ENCODE results near the gene TUBA3E. TPM values are rescaled to one million over a fixed set of nuclear protein-coding genes. Genes with fewer than 3 reads are reported as not detected.
"Not testable (repeated sequence)": the region's sequence is repeated elsewhere in the genome, so short reads cannot be mapped to it uniquely, and the experiment has no call there.

TUBA3E gene
- total and polyA plus RNA-seq, 2 of the 8 experiments (the other 6 are each of a cell fraction or from before 2014, with no cell fraction given) = not detected

DNA sequence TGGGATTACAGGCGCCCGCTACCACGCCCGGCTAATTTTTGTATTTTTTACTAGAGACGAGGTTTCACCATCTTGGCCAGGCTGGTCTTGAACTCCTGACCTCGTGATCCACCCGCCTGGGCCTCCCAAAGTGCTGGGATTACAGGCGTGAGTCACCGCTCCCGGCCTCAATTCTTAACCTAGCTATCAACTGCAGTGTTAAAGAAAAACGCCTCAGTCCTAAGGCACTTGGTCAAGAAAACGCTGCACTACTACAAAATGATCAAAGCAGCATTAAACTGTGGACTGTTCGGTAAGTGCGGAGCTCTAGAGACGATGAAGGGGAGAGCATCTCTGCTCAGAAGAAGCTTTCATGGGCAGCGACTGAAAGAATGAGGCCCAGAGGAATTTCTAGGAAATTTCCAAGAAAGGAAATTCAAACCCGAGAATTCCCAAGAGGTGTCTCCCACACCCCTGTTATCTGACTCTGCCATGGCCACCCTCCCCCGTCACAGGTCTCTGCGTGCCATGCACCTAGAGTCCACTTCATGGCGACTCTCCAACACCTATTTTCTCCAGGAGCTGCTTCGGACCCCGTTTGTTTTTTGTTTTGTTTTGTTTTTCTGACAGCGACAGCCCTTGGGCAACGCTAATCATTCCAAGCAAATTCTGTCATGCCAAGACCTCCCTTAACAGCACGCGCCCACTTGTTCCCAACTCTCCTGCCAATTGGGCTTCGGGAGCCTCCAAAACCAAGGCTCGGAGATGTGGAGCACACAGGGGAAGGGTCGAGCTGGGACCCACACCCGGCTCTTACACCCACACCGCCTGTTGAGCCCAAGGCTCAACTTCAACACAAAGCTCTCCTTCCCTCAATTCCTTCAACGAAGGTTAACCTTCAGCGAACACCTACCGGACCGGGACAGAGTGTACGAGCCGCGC, 17.6 kb downstream of the TUBA3E start:
- not testable (repeated sequence) for H3K9me3 ChIP-seq (ENCODE audit: insufficient read depth in 2 of 2, low read depth in 1 of 2, low read length in 1 of 2)
- POLR2A ChIA-PET (ENCODE audit: partially characterized antibody) = interaction anchor here (0.9 to 3.5 kb wide), 11 partner anchors 10 to 175 kb away, joined by 3 to 23 read pairs (median 4); partner anchors contain the start of genes CCDC74B, IMP4 and PTPN18

More for the DNA sequence above, 17.6 kb downstream of the TUBA3E start:
- not testable (repeated sequence) for H3K14ac ChIP-seq (ENCODE audit: insufficient read length); H2BK20ac ChIP-seq (ENCODE audit: low read length); H4K91ac ChIP-seq (replicated peaks; ENCODE audit: insufficient read length, low read length); H3K23ac ChIP-seq (ENCODE audit: insufficient read length); DNase-seq (ENCODE audit: low read depth in 1 of 2, low spot score in 2 of 2); H2BK15ac ChIP-seq (ENCODE audit: low read length); H3K4me1 ChIP-seq (replicated peaks in 1 of 4; ENCODE audit: control insufficient read depth in 3 of 4, insufficient read depth in 4 of 4, low read length in 3 of 4); FAIRE-seq; H3K27me3 ChIP-seq (replicated peaks in 1 of 4; ENCODE audit: control insufficient read depth in 3 of 4, extremely low read depth in 1 of 4, insufficient read depth in 3 of 4, low read length in 3 of 4); H4K20me1 ChIP-seq (replicated peaks in 1 of 2; ENCODE audit: control insufficient read depth in 1 of 2, insufficient read depth in 2 of 2, low read length in 2 of 2); H2BK120ac ChIP-seq (replicated peaks; ENCODE audit: low read depth, low read length); H3K23me2 ChIP-seq (ENCODE audit: low read depth, low read length); H3K79me1 ChIP-seq (ENCODE audit: low read depth, low read length); H2AFZ ChIP-seq (ENCODE audit: low read length); H3K4ac ChIP-seq (replicated peaks; ENCODE audit: insufficient read length, low read depth, low read length)
- peak overlapping the region; percentile 48; the same call in 1 of the 2 replicates for H3K18ac ChIP-seq (ENCODE audit: extremely low read depth, low read length)
- 0 out of 2 replicates have a peak overlapping the region, but pooled peaks have one; percentile 50 for H2BK12ac ChIP-seq (ENCODE audit: low read depth, low read length)
- peak overlapping the region; percentile 91 for H3K27ac ChIP-seq (ENCODE audit: low read depth, low read length)
- peak overlapping the region; percentile 78 to 90 for H3K4me2 ChIP-seq (ENCODE audit: insufficient read depth in 1 of 2, low read depth in 2 of 2, low read length in 2 of 2)
- 30% methylated on average over 38 of the region's 38 CpGs; no CpG with 5 or more reads in 1 of the 2 experiments for WGBS, 2 experiments (ENCODE audit: extremely low coverage in 1 of 2, insufficient coverage in 1 of 2, insufficient read length in 1 of 2, insufficient replicate concordance in 2 of 2, low coverage in 1 of 2, low lambda C conversion rate in 2 of 2, missing lambda C conversion rate in 1 of 2)
- peak overlapping the region; percentile 51 for H4K5ac ChIP-seq (ENCODE audit: insufficient read length, low read depth, low read length)
- H3K4me3 ChIP-seq (ENCODE audit: extremely low read depth in 1 of 4, insufficient read depth in 2 of 4, low read depth in 3 of 4, low read length in 4 of 4) = peak overlapping the region; percentile 88 to 99 (median 98)
- peak overlapping the region; percentile 100 for H4K8ac ChIP-seq (ENCODE audit: extremely low read depth, insufficient read depth, low read length)
- H3K9ac ChIP-seq (replicated peaks in 1 of 4; ENCODE audit: extremely low read depth in 1 of 4, low read depth in 3 of 4, low read length in 3 of 4) = peak overlapping the region; percentile 90 to 99 (median 96)
- CTCF ChIA-PET (ENCODE audit: partially characterized antibody) = interaction anchor here (0.6 to 3.9 kb wide), 9 partner anchors 10 to 166 kb away, joined by 3 to 28 read pairs (median 3); no protein-coding TSS in a partner anchor
- peaks cover 14 to 56% of the 10 kb centered on the region in 2 experiments for H3K79me2 ChIP-seq (ENCODE audit: control insufficient read depth in 1 of 2, insufficient read depth in 2 of 2, low read length in 2 of 2)
- H3K56ac ChIP-seq (replicated peaks; ENCODE audit: insufficient read length, low read depth, low read length) = peak overlapping the region; percentile 30
- H2AK5ac ChIP-seq (ENCODE audit: low read depth, low read length) = peak overlapping the region; percentile 90; the same call in 1 of the 2 replicates
- peak overlapping the region; percentile 85 for H2BK5ac ChIP-seq (ENCODE audit: low read depth, low read length)
- H3K36me3 ChIP-seq (ENCODE audit: control insufficient read depth in 2 of 4, insufficient read depth in 4 of 4, low read length in 3 of 4) = peaks cover 0 to 11% (median 3%) of the 10 kb centered on the region in 4 experiments; a peak in 4 of 8 replicates

Data from H1 (cell line).